ENCODE measurements around the gene MYO3A.

DNA sequence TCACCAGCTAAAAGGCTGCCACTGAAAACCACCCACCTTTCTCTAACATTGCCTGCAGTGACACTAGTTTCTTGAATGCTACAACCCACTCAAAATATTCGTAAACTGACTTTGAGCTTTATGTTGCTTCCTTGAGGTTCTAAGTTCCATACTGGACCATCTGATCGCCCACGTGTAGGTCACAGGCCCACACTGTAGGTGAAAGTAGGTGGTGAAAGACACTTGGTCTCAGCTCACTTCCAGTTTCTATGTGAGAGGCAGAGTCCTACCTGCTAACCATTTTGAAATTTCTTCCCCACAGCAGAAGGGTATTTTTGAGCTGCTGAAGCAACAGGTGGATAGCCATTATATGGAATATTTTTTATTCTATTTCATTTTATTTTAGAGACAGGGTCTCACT, 97.3 kb downstream of the MYO3A start:
- no peak for TF ChIP-seq POLR2A (IDR thresholded peaks at IDR 0.05)
- TF ChIP-seq, protein P1, sequence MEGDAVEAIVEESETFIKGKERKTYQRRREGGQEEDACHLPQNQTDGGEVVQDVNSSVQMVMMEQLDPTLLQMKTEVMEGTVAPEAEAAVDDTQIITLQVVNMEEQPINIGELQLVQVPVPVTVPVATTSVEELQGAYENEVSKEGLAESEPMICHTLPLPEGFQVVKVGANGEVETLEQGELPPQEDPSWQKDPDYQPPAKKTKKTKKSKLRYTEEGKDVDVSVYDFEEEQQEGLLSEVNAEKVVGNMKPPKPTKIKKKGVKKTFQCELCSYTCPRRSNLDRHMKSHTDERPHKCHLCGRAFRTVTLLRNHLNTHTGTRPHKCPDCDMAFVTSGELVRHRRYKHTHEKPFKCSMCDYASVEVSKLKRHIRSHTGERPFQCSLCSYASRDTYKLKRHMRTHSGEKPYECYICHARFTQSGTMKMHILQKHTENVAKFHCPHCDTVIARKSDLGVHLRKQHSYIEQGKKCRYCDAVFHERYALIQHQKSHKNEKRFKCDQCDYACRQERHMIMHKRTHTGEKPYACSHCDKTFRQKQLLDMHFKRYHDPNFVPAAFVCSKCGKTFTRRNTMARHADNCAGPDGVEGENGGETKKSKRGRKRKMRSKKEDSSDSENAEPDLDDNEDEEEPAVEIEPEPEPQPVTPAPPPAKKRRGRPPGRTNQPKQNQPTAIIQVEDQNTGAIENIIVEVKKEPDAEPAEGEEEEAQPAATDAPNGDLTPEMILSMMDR (IDR thresholded peaks at IDR 0.05), result no peak

All from uterus (tissue), 2 donors.